ENCODE measurements around the gene STXBP6.

STXBP6 gene

DNA sequence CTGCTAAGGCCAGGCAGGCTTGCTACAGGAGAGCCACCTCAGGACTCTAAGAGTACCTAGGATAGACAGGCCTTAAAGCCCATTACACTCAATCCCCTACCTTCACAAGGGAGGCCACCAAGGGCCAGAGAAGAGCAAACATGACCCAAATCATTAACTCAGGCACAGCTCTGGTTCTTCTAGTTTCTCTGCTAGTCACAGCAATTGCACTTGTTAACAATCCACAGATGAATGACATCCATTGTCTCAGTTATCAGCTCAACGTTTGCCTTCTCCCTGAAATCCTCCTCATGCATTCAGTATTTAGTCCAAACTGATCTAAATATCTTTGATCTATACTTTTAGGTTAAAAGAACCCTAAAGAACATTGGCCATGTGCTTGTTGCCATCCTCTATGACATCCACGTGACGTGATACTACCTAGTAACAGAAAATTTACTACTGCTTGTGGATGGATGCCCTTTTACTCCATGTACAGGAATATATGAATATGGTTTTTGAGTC lies 164.5 kb downstream of the STXBP6 start:
- no peak for DNase-seq

DNA sequence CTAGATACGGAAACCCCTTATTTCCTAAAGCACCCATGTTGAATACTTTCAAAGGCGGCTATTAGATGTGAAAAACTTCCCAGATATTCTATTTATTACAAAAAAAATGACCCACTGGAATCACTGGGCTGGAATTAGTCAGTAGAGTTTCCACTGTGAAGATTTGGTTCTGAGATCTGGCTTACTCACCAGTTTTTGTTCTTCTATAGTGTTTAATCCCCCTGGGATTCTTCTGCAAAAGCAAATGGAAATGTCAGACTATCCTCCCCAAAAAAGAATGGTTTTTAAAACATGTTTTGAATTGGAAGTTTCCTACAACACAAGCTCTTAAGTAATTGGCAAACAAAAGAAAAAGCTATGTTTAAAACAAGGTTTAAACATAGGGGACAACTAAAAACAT lies 166.4 kb downstream of the STXBP6 start:
- no peak for DNase-seq

DNA sequence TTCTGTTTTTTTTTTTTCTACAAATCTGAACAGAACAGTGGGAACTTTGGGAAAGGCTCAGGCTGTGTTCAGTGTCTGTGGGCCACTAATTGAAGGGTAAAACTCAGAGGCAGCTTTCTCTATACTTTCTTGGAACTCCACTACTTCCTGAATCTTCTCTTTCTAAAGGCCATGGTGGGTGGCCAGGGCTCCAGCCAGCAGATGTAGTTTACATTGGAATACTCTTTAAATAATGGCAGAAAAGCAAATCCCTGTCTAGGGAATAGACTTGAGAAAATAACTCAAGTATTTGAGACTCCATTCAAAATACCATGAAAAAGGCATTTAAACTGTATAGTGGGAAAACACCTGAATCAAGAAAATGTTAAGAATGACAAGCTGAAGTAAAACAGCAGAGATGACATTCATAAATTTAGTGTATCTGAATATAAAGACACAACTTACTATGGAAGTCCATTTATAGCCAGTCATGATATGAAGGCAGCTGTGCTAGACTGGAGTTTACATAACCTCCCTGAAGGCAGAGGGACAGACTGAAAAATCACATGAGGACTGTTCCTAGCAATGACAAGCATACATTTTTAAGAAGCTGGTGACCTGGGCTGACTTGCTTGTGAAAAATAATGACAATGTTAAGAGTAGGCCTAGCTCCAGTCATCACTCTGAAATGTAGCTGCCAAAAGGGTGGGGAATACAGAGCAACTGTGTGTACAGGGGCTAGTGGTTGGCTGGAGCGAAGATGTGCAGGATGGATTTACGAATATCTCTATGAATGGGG lies 168.6 kb downstream of the STXBP6 start:
- no peak for DNase-seq

DNA sequence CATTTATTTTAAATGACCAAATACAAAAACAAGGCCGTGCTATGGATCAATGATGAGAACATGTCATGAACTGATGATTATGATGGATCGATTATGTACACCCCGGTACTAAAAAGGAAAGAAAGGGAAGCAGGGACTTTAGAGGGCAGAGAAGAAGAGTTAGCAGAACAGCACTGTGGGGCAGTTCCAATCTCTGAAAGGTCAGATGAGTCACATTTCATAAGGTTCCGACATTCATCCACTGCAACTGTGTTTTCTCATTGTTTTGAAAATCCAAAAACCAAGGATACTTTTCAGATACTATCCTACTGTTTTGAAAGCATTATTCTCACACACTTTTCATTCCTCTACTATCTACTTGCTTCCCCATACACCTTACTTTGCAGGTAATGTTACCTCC lies 169.3 kb downstream of the STXBP6 start:
- DNase-seq, result no peak

DNA sequence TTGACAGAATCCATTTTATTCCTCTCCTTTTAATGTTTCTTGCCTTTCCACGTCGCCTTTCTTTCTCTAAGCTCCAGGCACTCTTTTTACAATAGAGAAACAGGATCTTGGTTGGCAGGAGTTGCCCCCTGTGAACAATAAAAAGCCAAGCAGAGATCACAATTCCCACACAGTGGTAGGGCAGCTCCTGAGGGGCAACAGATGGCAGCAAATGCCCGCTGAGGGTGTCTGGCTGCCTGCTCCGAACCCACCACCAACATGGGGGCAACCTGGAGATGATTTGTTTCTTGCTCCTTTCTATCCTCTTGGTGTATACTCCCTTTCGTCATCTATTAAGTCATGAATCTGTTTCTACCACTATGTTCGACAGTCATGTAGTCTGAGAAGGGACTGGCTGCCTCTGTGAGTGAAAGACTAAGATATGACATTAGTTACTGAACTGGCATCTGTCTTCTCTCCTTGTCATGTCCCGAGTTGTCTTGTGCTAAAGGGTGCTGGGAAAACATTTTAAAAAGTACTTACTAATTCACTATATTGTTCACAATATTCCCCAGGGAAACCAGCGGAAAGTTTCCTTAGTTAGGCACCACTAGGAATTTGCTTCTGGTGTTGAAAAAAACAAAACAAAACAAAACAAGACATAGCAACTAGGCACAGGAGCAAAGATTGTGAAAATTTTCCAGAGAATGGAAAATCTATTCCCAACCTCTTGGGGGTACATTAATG lies 170.1 kb downstream of the STXBP6 start:
- no peak for DNase-seq

DNA sequence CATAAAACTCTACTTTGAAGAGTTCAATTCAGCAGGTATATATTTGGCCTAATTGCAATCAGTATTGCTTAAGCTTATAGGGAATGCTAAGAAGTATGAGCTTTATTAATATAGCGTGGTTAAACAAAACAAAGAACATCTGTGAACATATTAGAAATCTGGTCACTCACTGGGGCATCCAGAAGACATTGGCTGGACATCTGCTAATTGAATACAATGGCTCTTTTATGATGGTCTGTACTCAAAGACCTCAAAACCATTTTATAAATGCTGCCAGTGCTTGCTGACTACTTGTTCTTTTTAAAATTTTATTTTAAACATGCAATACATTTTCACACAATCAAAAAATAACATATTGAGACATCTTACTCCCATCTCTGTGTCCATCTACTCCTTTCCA lies 173.0 kb downstream of the STXBP6 start:
- no peak for DNase-seq

DNA sequence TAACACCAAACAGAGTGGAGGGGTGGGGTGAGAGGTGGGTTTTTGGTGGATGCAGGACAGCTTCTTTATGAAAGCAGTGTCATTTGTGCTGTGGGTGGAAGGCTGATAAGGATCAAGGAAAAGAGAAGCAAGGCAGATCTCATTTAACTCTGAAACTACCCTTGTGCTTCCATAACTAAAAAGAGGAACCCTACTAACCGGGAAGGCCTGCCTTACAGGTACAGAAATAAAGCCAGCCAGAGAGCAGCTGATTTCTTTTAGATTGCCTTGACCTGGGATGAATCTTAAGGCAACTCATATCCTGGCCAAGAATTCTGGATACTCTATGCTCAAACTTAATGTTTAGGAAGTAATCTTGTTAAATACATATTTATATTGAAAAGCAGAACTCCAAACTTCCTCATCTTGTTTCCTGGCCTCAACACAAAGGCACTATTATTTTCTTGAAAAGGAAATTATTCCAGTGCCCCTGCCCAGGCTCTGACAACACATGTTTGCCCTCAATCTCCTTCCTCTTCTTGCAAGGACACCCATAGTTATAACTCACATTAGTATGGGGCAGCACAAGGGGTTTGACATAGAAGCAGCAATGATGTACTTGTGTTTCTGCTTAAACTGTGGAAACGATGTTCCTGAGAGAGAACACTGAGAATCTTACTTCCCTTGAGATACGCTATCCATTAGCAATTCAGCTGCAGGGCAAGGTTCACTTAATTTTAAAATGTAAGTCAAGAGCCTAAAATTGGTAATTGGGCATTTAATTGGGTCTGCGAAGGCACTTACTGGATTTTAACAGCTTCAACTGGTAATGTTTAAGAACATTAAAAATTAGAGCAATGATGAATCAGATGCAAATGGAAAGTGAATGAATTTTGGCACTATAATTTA lies 173.7 kb downstream of the STXBP6 start:
- DNase-seq, result no peak

DNA sequence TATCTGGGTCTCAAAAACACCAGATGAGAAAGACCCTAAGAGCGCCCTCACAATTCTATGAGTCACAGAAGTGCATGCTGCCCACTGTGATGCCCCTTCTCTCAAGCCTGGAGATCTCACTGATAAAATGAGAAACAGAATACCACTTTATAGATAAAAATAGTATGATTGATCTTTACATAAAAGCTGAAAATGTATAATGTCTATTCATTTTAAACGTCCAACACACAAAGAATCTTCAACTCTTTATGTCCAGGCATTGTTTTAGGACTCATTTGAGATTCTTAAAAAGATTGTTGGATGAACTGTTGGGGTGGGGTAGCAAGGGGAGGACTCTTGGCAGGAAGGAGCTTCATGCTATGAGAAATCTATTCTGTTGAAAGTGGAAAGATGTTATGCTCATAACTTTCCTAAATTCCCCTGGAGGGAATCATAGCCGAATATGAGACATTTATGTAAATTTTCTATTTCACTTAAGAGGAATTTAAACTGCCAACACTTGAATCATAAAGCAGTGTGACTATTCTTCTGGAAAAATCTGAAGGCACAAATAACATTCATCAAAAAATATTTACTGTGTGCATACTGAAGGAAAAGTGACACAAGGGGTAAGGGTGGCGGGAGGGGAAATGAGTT lies 174.6 kb downstream of the STXBP6 start:
- no peak for DNase-seq

DNA sequence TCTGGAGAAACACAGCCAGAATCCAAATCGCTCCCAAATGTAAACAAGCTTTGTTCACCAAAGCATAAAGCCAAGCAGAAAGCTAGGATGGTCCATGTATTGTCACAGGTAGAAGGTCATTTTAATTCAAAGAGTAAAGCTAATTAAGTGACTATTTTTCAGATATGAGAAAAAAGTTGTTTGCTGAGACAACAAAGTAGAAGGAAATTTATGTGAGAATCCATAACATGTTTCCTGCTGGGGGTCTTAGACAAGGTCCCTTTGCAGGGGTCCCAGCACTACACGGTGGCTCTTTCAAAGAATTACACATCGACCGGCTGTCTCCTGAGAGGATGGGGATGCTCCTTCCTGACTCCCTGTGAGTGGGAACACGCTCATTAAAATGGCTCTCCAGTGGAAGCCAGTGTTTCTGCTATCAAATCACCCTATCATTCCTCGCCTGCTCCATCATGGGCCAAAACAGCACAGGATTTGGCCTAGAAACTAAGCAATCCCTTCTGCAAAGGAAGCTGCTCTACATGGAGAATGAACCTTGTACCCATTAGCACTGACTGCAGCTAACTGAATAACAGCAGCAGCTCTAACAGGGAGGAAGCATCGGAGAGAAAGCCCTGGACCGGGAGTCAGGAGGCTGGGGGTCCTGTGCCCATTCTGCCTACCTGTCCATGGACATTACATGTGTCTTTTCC lies 175.3 kb downstream of the STXBP6 start:
- DNase-seq, result no peak

DNA sequence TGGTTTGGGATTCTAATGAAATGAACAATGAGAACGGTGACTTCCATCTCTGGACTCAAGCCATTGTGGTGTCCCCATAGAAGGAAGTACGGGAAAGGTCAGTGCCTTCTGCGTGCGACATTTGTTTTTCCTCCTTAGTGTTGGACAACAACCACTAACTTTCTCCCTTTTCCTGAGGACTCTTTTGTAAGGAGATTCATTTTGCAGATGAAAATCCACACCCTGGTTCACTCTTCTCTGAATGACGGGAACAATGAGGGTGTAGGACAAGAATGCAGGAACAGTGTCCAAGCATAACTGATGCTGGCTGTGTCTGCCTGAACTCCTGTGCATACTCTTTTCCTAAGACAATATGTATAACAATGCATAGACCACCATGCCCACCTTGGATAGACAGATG lies 176.4 kb downstream of the STXBP6 start:
- DNase-seq, result no peak

DNA sequence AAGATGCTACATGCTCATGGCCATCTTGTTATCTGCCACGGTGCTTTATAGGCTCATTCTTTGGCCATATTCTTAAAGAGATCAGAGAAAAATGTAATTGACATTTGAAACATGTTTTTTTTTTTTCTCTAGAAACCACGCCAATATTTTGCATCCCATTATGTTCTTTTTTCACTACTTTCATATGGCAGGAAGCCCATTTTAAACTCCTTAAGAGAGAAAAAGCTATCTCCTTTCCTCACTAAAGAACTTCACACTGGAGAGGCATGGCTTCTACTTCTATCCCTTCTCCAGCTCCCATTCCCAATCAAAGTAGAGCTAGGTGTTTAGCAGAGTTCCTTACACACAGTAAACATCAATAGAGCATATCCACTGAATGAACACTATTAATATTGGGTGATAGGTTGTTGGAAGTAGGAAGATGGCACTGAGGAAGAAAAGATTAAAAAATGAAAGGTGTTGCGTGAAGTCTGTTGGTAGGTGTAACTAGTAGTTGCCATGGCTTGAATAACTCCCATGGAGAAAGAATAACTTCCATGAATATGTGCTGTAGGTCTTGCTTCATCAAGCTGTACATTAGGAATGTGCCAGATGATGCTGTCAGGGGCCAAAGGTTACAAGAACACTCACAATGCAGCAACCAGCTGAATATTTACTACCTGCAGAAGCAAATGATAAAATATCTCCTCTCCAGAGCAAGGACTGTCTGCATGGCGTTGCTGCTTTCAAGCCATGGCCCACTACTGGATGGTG lies 178.8 kb downstream of the STXBP6 start:
- DNase-seq, result no peak

DNA sequence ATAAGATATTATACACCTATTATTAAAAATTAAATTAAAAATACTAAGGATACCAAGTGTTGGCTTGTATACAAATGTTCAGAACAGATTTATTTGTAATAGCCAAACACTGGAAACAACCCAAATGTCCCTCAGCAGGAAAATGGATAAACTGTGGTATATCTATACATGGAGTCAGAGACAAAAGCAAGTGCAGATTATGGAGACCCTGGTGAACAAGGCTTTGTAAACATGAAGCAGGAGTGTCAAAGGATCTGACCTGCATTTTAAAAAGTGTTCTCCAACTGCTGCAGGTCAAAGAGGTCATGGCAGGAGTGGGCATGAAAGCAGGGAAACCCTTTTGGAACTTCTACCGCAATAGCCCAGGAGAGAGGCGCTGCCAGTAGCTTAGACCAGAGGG lies 181.6 kb downstream of the STXBP6 start:
- no peak for DNase-seq

DNA sequence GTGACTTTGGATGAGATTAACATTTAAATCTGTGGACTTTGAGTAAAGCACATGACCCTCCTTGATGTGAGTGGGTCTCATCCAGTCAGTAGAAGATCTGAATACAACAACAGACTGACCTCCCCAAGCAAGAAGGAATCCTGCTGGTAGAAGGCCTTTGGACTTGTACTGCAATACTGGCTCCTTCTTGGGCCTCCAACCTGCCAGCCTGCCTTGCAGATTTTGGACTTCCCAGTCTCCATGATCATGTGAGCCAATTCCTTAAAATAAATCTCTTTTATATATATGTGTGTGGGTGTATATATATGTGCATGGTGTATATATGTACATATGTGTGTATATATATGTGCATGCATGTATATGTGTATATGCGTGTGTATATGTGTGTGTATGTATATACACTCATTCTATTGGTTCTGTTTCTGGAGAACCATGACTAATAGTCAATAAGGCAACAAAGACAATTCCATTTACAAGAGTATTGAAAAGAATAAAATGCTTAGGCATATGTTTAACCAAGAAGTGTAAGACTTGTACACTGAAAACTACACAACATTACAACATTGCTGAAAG lies 183.8 kb downstream of the STXBP6 start:
- no peak for DNase-seq

DNA sequence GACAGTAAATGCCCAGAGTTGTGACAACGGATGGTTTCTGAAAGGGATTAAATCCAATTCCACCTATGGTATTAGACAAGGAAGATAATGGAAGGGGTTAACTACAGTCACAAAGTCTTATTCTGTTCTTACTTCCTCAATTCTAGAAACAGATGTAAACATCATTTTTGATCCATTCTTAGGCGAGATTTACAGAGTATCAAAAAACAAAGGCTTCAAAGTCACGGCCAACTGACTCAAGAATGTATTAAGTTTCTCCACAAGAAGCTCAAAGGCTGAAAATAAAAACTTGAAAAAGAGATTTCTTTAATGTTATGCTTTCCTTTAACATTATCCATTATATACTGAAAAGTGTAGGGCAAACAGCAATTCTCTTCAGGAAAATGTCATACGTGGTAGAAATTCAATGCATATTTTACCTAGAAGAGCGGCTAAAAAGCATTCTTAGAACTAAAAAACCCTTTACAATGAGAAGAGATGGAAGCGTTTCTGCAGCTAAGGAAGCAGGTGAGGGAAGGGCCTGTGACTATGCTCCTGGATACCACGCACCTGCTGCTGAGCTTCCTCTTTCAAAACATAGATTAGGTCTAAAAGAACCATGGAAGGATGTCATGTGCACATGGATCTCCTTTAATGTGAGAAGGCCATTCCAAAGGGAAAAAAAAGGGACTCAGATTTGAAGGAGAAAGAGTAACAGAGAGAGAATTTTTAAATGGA lies 185.8 kb downstream of the STXBP6 start:
- no peak for DNase-seq

DNA sequence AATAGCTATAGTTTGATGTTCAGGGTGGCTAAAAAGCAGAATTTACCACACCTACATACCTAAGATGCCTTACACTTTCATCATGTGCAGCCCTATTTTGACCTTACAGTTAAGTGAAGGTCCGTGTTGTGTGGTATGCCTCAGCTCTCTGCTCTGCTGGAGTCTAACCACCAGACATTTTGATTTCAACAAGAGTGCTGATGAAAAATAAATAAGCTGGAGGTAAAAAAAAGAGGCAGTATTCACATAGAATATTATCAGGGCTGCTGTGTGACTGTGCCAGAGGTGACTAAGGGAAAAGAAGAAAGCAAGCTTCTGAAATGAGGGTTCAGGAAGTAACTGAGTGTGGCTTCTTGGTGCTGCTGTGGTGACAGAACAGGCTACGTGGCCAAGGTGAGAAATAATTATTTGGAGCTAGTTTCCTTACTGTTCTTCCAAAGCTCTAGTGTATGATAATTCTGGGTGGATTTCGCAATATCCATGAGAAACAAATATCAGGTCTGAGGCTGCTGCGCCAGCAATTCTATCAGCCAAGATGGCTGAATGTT lies 188.8 kb downstream of the STXBP6 start:
- no peak for DNase-seq

DNA sequence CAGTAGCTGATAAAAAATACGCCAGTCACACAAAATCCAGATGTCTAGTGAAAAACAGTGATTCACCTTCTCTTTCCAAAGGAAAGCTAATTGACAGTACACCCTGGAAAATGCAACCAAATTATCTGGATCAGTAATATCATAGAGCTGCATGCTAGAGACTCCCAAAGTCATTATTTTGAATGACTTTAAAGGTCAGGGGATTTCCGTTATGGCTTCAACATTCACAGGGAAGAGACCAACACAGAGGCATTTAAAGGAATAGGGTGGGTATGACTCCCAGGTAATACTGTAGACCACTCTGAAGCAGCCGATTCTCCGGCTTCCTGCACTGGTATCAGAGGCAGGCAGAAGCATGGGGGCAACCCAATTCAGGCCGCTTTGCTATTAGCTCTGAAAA lies 190.4 kb downstream of the STXBP6 start:
- DNase-seq, result no peak

DNA sequence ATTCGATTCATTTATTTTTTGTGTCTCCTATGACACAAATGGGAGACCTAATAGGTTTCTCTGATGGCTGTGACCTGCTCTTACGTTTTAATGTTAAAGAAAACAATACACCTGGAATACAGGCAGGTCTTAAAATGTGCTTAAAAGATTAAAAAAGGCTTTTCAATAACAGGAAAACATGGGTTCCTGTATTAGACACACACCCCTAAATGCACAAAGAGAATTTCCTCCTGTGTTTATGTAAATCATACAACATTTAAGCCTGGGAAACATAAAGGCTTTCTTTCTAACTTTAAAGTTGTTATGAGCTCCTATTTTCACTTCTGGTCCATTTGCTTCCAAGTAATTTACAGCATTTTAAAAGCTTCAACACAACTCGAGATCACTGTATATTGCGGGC lies 191.3 kb downstream of the STXBP6 start:
- DNase-seq, result no peak

DNA sequence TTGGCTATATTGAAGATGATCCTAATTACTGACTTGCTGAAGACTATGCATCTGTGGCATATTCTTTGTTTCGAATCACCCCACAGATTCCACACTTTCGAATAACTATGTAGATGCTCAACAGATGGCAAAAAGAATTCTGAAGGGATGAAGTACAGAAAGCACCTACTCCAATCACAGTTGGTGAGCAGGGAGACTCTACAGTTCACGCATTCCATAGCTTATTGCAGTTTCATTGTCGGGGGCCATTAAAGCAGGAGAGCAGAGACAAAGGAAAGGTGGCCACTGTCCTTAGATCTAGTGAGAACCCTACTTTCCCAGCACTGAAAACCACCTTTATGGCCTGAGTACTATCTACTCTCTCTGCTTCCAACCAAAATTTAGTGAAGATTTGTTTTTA lies 191.9 kb downstream of the STXBP6 start:
- DNase-seq, result no peak

DNA sequence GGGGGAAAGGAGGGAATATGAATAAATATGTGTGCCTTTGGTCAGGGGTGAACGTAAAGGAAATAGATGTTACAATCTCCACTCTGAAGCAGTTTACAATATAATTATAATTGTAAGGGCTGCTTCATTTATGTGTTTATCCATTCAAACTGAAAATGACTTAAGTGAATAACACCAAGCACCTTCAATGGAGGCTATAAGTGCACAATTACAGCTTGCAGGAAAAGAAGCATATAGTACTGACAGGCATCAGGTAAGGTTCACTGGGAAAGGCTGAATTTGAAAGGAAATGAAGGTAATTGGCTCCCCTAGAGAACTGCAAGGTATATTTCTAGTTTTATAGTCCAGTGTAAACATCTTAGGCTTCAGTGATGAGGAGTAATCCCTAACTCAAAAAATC lies 192.7 kb downstream of the STXBP6 start:
- DNase-seq, result no peak

DNA sequence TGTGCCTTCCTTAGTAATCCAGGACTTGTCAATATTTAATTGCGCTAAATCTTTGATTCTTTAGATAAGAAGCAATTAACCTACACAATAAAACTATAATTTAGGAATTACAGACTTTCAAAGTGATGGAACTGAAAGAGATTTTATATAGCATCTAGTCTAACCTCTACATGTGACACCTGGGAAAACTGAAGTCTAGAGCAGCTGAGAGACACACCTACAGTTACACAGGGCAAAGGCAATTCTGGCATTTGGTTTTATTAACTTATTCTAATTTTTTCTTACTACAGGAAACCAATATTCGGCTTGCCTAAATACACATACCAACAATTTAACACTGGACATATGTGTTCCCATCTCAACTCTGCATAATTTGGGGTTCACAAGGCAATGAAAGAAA lies 196.5 kb downstream of the STXBP6 start:
- DNase-seq, result no peak
